GM21619 (cell line): ENCODE results near the gene SUGCT.

Source experiments
- ATAC-seq: cut with Tn5 transposase; IDR thresholded peaks from one replicate; pipeline ENCODE4 v1.9.1; 2021; ENCODE audit not compliant: unreplicated experiment

The SUGCT gene

DNA sequence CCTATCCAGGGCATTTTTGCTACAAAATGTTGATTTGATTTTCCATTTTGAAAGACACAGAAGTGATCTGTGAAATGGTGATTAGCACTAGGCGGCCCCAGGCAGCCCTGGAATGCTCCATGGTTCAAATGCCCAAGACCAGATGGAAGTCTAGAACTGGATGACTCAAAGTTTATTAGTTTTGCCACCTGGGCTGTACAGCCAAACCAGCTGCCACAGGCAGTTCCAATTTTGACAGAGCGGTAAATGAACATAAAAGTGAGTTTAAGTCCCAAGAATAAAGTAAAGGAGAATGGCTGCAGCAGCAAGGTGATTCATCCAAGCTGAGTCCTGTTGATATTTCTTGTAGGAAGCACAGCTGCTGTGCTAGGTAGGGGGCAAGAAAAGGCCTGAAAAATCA lies 180.5 kb downstream of the SUGCT start:
- no peak for ATAC-seq

DNA sequence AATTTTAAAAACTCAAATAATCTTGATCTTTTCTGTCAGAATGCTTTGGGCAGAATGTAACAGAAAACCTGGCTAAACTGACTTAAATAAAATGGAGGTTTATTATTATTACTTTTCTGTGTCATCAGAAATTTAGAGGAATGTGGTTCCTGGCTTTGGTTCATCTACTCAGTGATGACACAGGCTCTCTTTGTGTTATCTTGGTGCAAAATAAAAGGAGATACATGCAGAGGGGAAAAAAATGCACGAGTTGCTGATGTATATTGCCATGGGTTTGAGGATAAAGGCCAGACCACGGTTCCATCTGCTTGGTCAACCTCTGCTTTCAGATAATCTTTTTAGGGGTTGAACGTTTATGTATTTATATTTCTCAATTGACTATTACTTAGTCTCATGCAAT lies 181.4 kb downstream of the SUGCT start:
- no peak for ATAC-seq

DNA sequence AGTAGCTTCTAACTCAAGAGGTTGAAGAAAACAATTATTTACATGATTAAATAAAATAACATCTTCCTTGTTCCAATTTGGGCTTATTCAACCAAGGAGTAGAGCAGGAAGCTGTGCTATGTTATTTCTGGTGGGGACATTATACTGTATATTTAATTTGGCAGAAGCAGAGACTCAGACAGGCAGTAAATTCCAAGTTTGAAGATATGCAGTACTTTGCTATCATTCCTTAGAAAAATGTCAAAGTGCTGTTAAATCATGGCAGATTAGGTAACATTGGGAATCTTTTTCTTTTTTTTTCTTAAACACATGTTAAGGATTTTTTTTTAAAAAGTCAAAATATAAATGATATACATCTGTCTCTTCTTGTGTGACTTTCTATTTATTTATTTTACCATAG lies 190.1 kb downstream of the SUGCT start:
- ATAC-seq: no peak

DNA sequence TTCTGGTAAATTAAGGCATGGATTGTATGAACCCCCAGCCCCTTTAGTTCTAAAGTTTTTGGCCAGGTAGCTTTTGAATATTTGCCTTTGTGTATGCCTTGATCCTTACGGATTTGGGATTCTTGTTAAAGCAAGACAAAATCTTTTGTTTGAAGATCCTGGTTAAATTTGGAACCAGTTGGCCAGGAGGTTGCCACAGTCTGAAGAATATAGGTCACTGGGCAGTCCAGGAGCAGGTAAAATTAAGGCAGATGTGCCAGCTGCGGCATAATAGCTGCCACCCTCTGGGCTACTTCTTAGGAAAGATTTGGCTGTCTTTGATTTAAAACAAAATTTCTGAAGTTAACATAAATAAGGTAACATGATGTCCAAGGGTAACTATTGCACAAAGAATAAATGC lies 192.3 kb downstream of the SUGCT start:
- ATAC-seq: no peak

DNA sequence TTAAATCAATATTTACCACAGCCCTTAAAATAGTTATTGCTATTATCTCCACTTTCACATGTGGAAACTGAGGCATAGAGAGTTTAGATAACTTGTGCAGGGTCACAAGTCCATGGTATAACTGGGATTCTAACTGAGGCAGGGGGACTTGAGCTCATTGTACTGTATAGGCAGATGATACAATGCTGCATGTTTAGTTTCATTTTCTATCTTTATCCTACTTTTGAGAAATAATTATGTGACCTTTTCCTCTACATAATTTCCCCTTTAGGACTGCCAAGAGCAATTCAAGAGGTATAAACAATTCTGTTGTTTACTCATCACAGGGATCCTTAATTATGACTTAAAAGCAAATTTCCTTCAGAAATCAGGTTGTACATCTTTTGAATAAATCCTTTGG lies 193.1 kb downstream of the SUGCT start:
- ATAC-seq: no peak

DNA sequence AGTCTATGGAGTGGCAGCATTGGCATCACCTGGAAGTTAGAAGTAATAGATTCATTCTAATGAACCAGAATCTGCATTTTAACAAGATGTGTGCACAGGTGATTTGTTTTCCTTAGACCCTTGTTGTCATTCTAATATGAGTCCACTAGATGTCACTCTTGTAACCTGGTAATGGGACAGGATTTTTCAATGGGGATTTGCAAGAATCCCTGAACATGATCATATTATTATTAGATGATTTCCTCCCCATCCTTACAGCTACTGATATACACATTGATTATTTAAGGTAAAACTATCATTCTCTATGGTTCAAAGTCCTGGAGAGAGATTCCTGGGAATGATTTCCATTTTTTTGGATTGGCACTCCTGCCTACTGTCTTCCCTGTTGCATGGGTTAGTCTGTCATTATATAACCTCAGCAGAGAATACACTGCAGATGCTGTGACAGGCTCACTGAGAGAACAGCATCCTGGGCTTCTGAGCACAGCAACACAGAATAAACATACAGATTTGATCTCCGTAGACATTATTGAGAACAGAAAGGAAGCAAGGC lies 194.9 kb downstream of the SUGCT start:
- ATAC-seq: no peak

DNA sequence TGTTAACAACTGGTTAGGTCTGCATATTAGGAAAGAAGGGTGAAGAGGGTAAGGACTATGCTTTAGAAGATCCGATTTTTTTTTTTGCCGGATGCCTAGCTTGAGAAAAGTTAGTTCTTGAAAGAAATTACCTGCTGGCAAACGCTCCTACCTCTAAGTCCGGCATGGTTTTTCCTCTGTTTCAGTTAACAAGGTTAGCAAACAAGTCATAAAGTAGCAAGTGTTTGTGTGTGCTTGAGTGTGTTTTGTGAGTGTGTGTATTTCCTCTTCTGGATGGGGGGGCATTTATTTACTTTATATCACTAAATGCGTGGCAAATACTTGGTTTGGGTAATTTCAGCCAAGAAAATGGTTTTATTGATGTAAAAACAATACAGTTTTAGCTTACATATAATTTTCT lies 195.6 kb downstream of the SUGCT start:
- ATAC-seq: no peak

DNA sequence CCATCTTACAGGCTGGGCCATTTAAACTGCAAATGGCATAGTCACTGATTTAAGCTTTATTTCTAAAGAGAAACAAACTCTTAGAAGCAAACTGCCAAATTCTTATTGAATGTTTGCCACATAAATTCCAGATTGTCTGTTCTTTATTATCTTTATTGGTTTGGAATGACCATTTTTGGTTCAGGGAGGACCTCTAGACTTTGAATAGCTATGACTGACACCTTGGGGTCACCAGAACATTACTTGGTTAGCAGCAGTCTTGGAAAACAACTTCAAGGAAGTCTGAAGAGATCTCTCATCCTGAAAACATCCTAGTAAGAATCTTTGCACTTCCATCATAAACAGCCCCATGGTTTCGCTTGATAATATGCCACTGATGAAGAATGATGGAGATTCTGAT lies 197.1 kb downstream of the SUGCT start:
- ATAC-seq: no peak

DNA sequence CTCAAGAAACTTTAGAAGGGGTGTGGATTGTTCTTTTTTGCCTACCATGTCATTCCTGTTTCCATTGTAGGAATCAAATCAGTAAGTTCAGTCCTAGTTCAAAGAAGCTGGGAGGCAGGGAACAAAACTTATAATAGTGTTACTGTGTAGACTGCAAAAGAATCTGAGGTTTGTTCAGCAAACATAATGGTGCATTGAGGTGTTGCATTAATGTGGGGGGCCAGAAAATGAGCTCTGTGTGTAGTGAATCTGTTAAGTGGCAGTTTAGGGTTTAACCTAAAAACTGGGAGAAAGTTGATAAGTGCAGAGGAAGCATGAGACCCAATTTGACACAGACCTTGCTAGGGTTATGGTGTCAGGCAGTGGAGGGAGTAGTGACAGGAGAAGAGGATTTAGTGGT lies 197.7 kb downstream of the SUGCT start:
- ATAC-seq: no peak

DNA sequence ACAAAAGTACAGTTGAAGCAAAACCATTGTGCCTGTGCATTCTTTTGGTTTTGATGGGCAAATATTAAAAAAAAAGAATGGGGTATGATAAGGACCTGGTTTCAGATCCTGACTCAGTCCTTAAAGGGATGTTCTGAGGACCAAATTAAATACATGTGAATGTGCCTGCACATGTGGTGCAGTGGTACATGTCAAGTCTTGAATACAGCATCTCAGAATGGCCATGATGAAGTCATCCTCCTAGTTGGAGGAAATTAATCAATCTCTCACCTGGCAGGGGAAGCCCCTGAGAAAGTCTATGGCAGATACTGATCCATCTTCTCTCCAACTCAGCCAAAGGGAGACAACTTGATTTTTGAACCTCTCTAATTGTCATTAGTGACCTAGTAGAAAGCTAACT lies 207.0 kb downstream of the SUGCT start:
- ATAC-seq: no peak

DNA sequence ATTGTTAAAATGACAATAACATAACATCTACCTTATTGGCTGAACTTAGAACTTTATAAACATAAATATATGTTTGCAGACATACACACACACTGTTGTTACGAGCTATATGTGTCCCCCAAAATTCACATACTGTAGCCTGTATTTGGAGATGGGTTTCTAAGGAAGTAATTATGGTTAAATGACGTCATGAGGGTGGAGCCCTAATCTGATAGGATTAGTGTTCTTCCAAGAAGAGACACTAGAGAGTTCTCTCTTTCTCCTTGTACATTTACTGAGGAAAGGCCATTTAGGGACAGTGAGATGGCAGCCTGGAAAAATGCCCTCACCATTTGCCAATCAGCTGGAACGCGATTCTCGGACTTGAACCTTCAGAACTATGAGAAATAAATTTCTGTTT lies 211.7 kb downstream of the SUGCT start:
- ATAC-seq: no peak

DNA sequence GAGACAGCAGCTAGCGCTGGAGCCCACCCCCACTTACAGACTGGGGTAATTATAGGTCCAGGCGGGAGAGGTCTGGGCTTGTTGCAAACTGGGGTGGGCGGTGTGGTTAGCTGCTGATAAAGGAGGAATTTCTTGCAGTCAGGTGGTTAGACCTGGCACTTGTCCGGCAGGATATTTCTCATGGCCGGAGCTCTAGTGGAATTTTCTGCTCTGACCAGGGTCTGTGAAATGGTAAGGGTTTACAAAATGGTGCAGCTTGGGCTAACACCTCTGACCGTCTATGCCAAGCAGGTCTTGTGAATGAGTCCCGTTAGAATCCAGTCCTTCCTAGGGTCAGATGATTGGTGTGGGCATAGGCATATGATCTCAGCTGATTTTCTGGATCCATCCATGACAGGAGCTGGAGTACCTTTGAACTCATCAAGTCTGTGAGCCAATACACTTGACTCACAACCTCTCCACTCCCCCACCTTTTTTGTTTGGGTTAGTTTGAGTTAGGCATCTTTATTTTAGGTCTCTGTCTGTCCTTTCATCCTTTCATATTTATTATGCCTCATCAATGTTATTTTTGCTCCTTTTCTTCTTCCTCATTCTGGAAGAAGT lies 213.4 kb downstream of the SUGCT start:
- ATAC-seq: no peak

DNA sequence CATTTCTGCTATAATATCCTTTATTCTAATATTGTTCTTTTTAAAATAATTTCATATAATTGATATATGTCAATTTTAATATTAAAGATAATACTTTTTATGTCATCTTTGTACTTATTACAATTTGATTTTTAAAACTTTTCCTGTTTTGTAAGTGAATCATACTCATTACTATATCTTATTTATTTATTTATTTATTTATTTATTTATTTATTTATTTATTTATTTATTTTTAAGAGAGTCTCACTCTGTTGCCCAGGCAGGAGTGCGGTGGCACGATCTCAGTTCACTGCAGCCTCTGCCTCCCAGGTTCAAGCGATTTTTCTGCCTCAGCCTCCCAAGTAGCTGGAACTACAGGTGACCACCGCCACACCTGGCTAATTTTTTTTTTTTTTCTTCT lies 215.3 kb downstream of the SUGCT start:
- ATAC-seq: no peak

DNA sequence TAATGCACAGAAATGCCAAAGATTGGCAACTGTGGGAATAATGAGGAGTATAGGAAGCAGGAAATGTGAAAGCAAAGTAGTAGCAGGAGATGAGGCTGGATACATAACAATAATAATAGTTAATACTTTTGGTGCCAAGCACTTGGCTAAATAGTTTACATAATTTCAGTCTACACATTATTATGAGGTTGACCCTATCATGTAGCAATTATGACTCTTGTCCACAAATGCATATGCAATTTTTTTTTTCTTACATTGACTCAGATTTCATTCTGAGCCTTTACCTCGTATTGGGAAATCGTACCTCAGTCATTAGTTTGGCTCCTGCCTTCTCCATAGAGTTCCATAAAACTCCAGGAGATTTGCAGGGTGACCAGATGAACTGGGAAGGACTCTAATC lies 219.9 kb downstream of the SUGCT start:
- no peak for ATAC-seq

DNA sequence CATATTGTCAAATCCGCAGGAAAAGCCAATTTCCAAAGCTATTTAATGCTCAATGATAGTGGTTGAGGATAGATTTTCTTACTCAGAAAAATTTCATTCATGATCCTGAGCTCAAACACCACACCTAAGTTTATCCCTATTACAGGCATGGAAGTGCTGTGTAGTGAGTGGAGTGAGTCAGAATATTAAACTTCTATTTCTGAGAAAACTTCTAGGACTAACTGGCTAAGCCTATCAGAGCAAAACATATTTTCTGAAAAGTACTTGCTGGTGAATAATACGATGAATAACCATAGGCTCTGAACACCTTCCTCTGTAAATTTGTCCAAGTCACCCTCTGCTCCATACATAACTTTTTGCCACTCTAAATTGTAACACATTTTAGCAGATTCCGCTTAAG lies 221.5 kb downstream of the SUGCT start:
- ATAC-seq: no peak

DNA sequence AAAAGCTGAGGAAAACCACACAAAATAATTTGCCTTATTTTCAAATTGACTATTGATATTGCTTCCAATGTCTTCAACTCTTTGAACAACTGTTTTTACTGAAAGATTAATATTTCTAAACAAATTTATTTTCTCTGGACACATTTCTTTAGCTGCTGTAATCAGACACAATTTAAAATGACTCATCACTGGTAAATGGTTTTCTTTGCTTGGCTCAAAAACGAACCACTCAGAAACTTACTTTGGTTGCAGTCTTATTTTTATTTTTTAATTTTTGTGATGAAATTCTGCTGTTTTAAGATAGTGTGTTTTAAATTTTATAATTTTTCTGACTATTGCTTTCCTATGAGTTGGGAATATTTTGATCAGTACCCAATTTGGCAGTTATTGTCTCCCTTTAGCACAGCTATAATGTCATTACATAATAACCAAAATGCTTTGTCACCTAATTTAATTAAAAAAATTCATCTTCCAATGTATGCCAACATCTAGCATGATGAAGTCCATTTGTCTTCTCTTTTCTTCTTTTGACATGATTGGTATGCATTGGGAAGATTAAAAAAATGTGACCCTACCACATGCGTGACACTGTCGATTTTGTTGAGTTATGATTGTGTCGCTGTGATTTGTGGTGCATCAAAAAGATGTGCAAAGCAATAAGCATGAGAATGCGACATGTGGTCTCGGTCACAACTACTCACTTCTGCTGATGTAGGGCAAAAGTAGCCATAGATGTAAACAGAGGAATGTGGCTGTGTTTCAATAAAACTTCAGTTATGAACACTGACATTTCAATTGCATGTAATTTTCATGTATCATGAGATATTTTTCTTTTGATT lies 222.3 kb downstream of the SUGCT start:
- ATAC-seq: no peak

DNA sequence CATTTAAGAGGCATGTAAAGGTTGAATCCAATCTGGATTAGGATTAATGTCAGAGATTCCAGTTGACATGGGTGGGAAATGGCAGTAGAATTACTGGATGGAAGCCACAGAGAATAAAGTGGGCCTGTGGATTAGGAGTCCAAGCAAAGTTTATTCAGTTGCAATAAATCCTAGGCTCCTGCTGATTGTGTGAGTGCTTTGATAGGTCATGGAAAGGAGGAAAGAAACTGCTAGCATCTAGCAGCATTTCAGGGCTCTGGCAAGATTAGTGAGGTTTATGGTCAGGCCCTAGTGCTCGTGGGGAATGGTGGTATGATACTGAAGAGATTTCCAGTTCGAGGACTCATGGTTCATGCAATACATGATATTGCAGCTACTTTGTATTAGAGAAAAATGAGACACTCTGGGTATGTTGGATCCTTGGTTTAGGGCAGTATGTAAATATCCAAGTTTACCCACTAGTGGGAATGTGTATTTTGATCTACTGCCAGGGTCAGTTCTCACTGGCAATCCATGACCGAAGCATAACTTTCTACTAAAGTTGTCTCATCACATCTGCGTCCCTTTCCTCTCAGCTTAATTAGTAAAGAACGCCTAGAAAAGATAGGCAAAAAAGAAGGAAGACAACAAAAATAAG lies 235.0 kb downstream of the SUGCT start:
- no peak for ATAC-seq

DNA sequence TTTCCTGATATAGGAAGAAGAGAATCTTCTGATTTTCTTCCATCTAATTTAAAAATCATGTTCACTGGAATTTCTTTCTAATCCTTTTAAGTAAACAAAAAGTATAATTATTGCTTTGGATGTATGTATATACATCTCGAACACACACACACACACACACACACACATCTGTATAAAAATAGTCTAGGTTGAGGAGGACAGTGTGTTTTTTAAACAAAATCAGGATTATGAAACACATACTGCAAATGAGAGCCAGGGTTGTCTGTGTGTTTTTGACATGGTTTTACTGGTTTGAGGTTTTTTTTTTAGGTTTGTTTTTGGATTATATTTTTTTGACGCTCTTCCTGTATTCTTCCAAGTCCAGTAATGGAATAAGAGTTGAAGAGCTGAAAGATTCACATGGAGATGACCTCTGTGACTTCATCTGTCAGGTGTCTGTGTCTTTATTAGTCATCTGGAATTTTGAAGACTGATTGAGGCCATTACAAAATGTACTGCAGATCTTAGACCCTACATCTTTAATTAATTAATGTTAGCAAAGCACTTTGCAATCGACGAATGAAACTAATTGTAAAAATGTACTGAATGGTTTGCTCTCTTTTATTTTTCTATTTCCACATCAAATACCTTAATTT lies 237.1 kb downstream of the SUGCT start:
- no peak for ATAC-seq

DNA sequence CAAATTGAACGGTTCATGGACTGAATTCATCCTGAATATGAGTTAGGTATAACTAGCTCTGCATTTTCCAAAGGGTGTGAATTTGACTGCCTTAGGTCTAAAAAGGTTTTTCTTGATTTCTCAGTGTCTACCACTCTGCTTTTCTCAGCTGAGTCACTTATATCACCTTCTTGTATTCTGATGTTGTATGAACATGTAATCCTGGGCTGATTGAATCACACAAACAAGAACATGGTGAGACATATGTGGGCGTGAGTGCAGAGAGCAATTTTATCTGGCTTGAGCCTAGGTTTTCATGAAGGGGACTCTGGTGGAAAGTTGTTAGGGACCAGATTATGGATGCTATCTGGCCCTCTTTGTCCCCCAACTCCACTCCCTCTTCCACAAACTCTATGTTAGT lies 239.8 kb downstream of the SUGCT start:
- no peak for ATAC-seq

DNA sequence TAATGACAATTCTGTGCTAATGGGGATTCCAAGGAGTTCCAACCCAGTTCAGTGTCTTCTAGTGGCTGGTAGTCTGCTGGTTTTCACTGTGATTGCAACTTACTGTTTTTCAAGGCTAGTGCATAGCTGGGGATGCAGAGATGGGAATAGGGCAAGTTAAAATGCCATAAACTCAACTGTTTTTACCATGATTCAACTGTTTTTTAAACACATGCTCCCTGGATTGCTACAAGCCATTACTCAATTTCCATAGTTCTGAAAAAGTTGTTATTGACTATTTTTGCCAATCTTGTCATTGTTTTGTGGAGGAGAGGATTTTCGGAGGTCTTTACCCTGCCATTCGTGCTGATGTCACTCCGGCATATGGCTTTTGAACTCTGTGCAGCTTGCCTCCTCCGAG lies 245.3 kb downstream of the SUGCT start:
- no peak for ATAC-seq

DNA sequence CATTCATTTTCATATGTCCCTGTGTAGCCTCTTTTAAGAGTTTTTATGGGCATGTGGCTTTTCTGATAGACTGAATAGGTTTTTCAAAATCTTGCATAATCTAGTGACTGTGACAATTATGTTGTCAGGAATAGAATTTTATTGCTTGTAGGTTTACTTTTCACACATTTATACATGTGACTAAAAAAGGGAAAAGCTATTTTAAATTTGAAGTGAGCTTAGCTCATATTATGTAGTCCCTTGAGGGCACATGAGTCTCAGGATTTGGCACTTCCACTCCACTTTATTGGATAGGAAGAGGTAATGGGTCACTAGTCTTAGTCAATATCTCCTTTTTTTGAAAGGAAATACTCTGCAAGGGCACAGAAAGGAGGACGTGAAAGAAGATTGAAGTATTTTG lies 247.3 kb downstream of the SUGCT start:
- ATAC-seq: no peak

DNA sequence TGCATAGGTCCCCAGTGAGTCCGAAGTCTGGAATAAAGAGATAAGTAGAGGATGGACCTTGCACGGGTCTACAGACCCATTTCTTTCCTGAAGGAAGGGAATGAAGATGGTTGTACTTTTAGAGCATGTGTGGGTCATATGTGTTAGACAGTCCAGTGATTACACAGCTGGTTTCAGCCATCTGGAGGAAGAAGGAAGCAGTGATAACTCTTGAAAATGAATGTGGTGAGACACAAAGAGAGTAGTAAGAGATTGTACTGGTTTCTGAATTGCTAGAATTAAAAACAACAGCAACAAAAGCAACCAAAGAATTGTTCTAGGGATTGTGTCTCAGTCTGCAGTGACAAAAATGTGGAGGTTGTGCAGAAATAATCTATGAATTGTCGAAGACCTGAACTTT lies 258.9 kb downstream of the SUGCT start:
- ATAC-seq: no peak
